ENCODE measurements around the gene SAT2.

Gene SAT2

DNA sequence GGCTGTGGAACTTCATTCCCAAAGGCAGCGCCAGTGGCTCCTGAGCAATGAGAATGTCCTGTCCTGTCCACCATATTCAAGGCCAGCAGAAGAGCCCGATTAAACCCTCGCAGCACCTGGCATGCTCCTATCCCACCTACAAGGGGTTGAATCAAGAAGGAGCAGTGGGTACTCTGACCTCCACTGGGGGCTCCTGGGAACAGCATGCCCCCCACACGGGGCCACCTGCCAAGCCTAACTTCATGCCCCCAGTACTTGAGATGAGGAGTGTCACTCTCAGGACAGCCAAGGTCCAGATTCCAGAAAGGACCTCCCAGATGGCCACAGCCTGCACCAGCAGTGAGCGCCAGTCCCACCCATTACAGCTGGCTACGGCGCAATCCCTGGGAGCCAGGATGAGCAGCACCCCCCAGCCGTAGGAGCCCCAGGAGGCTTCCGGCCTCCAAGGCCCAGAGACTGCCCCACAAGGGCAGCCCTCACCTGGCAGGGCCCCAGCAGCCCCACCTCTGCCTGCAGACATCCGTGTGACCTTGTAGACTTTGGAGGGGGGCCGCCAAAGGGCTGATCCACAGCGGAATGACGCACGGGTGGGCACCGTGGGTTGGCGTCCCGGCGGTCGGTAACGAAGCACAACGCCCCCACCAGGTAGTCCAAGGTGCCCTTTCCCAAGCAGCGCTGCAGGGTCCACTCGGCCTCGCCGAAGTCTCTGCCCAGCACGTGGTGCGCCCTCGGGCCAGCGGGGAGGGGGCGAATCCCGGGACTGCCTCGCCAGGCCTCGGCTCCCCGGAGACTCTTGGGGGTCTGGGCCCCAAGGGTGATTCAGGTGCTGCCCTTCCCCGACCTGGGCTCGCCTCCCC is 45.0 kb downstream of the SAT2 start:
- no peaks in the 10 kb centered on the region for H3K9me3 Mint-ChIP-seq
- no peaks in the 10 kb centered on the region for H3K27me3 Mint-ChIP-seq (ENCODE audit: low read depth, poor library complexity)
- no peak for DNase-seq
- H3K36me3 Mint-ChIP-seq (ENCODE audit: low read depth): peaks cover 39% of the 10 kb centered on the region
- no peak for TF ChIP-seq CTCF (IDR thresholded peaks at IDR 0.05)
- peaks cover 82% of the 10 kb centered on the region for H3K4me1 Mint-ChIP-seq
- peak overlapping the region; percentile 72 for H3K27ac Mint-ChIP-seq
- H3K4me3 Mint-ChIP-seq: peak overlapping the region; percentile 60

DNA sequence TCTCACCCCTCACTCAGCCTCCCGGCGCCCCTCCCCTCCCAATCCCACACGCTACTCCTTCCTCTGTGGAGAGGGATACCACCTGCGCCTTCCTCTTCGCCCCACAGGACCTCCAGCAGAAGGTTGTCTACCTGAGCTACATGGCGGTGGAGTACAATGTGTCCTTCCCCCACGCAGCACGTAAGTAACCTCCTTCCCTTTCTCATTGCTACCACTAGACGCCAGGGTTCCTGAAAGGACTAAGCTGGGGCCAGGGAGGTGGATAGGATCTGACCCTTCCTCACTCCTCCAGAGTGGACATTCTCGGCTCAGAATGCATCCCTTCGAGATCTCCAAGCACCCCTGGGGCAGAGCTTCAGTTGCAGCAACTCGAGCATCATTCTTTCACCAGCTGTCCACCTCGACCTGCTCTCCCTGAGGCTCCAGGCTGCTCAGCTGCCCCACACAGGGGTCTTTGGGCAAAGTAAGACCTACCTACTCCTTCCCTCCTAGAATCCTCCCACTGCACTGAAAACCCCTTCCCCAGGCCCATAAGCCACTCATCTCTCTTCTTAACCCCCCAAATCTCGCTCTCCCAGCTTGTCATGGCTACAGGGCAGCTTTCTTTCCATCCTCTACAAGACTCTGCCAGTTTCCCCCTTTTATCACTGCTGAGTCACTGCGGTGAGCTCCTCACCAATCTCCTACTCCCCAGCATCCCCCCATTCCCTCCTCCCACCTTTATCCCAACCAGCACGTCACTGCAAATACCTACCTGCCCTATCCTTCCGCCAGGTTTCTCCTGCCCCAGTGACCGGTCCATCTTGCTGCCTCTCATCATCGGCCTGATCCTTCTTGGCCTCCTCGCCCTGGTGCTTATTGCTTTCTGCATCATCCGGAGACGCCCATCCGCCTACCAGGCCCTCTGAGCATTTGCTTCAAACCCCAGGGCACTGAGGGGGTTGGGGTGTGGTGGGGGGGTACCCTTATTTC is 46.7 kb downstream of the SAT2 start:
- no peak overlapping the region for H3K4me3 Mint-ChIP-seq
- no peaks in the 10 kb centered on the region for H3K27me3 Mint-ChIP-seq (ENCODE audit: low read depth, poor library complexity)
- DNase-seq: no peak
- H3K36me3 Mint-ChIP-seq (ENCODE audit: low read depth): peaks cover 56% of the 10 kb centered on the region
- peak overlapping the region; percentile 72 for H3K27ac Mint-ChIP-seq
- TF ChIP-seq CTCF (IDR thresholded peaks at IDR 0.05): no peak
- H3K4me1 Mint-ChIP-seq: peaks cover 86% of the 10 kb centered on the region
- H3K9me3 Mint-ChIP-seq: no peaks in the 10 kb centered on the region

DNA sequence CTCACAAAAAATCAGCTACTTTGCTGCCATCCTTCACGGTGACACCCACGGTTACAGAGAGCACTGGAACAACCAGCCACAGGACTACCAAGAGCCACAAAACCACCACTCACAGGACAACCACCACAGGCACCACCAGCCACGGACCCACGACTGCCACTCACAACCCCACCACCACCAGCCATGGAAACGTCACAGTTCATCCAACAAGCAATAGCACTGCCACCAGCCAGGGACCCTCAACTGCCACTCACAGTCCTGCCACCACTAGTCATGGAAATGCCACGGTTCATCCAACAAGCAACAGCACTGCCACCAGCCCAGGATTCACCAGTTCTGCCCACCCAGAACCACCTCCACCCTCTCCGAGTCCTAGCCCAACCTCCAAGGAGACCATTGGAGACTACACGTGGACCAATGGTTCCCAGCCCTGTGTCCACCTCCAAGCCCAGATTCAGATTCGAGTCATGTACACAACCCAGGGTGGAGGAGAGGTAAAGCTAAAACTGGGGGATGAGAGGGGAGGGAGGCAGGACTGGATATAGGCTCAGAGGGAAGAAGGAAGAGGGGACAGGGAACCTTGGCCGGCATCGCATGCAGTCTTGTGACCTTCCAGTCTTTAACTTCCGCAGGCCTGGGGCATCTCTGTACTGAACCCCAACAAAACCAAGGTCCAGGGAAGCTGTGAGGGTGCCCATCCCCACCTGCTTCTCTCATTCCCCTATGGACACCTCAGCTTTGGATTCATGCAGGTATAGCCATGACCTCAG is 47.6 kb downstream of the SAT2 start:
- Mint-ChIP-seq H3K27me3 (ENCODE audit: low read depth, poor library complexity) (no peaks in the 10 kb centered on the region), H3K36me3 (ENCODE audit: low read depth) (peaks cover 63% of the 10 kb centered on the region), H3K27ac (peak overlapping the region; percentile 100), H3K4me1 (peaks cover 88% of the 10 kb centered on the region), H3K4me3 (no peak overlapping the region), H3K9me3 (no peaks in the 10 kb centered on the region)
- DNase-seq: no peak
- no peak for TF ChIP-seq CTCF (IDR thresholded peaks at IDR 0.05)

GRCh38 chr17:7579001-7579833 is 48.4 kb downstream of the SAT2 start, which contains the start of gene CD68:
Gene CD68 (plus strand): TSS chr17:7579638. CDS start chr17:7579678, 40 bp downstream.
- Mint-ChIP-seq H3K36me3 (ENCODE audit: low read depth) (peaks cover 68% of the 10 kb centered on the region), H3K27me3 (ENCODE audit: low read depth, poor library complexity) (no peaks in the 10 kb centered on the region), H3K4me1 (peaks cover 88% of the 10 kb centered on the region), H3K9me3 (no peaks in the 10 kb centered on the region), H3K27ac (peak within 1 kb of the TSS; percentile 100), H3K4me3 (peak within 1 kb of the TSS; percentile 54)
- DNase-seq: no peak
- TF ChIP-seq CTCF (IDR thresholded peaks at IDR 0.05): no peak
